SHP77 treated with DMSO at 0.1 percent for 48 hours (cell line): ENCODE measurements around the gene CCDC18.
"Not testable (repeated sequence)": the region's sequence is repeated elsewhere in the genome, so short reads cannot be mapped to it uniquely, and the experiment has no call there.

Experiments used
- DNase-seq: peaks from one replicate; lab custom pipeline; 2025; lab: John Stamatoyannopoulos, UW

Gene CCDC18

DNA sequence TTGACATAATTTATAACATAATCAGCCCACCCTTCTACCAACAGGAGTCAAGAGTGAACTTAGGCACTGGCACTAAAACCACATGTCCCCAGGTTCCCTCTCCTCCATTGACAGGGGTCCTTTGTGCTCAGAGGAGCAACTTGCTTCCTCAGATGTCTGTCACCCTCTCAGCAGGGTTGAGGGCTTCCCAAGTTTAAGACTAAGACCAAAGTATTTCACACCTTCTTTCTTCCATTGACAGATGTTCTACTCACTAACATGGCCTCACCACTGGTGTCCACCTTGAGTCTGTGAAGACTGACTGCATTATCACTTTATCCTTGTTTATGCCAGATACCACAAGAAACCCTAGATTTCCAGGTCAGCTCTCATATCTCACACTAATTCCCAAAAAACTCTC lies 56.5 kb downstream of the CCDC18 start:
- no peak for DNase-seq

DNA sequence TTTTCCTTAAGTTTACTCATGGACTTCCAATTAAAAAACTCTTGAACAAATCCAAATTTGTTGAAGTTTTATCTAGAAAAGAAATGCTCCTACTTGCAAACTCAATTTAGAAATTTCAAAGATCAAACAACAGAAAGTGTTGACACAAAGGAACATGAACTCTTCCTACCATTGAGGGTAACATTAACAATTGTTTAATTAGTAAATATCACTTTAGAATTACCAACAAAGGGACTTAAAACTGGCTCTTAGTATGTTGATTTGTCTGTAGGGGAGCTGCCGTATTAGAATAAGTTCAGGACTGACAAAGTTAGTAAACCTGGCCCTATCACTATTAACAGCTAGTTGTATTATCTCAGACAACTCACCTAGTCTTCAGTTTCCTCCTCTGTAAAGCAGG lies 57.9 kb downstream of the CCDC18 start:
- no peak for DNase-seq

DNA sequence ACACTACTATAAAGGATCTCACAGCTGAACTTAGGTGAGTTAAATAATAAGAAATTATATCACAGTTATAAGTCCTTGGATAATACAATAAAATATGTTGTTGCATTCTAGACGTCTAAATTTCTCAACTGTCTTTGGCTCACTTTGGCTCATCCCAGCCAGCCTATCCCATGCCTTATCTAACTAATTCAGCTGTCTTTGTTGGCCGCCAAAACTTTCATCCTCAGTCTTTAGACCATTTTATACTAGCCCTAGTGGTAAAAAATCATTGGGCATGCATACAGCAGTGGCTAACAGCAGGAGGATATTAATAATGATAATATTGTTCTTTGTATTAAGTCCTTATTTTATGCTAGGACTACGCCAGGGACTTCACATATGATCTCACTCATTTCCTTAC lies 59.3 kb downstream of the CCDC18 start:
- no peak for DNase-seq

DNA sequence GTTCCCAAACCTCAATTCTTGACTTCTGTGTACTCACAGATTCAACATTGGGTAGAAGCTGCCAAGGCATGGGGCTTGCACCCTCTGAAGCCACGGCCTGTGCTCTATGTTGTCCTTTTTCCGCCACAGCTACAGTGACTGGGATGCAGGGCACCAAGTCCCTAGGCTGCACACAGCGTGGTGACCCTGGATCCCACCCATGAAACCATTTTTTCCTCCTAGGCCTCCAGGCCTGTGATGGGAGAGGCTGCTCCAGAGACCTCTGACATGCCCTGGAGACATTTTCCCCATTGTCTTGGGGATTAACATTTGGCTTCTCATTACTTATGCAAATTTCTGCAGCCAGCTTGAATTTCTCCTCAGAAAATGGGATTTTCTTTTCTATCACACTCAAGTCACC lies 62.7 kb downstream of the CCDC18 start:
- DNase-seq = not testable (repeated sequence)

DNA sequence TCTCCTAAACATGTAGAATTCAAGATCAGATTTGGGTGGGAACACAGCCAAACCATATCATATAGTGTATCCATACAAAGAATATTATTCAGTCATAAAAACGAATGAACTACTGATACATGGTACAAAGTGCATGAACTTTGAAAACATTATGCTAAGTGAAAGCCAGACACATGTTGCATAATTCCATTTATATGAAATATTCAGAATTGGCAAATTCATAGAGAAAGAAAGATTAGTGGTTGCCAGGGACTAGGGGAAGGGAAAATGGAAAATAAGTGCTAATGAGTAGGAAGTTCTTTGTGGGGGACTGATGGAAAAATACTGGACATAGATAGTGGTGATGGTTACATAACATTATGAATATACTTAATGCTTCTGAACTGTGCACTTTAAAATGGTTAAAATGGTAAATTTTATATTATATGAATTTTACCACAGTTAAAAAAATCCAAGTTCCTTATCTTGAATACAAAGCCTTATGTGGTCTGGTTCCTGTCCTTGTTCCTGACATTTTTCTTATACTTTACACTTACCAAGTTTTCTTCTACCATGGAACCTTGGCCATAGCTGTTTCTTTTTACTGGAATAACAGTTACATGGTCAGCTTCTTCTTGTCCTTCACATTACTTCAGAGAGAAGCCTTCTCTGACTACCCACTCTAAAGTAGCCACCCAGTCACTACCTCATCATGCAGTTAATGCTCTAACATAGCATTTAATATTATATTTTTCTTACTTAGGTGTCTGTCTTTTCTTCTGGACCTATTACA lies 64.0 kb downstream of the CCDC18 start:
- DNase-seq = no peak

DNA sequence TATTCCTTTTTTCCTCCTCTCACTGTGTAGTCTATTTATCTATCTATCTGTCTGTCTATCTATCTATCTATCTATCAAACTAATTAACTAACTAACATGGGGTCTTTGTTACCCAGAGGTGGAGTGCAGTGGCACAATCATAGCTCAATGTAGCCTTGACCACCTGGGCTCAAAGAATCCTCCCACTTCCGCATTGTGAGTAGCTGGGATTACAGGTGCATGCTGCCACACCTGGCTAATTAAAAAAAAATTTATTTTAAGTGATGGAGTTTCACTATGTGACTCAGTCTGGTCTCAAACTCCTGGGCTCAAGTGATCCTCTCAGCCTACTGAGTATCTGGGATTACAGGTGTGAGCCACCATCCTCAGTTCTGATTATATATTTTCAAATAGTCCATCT lies 71.4 kb downstream of the CCDC18 start:
- DNase-seq = no peak

DNA sequence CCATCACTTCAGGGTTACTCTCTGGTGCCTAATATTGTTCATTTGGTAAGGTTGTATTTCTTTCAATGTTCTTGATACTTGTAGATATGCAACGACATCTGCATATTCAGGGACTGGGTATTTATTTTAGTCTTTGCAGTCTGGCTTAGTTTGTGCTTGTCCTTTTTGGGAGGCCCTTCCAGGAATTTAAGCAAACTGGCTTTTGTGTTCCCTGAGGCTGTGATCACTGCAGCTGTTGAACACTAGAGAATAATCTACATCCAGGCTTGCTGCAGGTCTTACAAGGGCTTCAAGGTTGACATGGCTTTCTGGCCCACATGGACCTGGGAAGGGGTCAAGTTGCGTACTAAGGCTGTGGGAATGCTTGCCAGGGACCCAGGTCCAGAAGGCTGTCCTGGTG lies 72.1 kb downstream of the CCDC18 start:
- DNase-seq = no peak

DNA sequence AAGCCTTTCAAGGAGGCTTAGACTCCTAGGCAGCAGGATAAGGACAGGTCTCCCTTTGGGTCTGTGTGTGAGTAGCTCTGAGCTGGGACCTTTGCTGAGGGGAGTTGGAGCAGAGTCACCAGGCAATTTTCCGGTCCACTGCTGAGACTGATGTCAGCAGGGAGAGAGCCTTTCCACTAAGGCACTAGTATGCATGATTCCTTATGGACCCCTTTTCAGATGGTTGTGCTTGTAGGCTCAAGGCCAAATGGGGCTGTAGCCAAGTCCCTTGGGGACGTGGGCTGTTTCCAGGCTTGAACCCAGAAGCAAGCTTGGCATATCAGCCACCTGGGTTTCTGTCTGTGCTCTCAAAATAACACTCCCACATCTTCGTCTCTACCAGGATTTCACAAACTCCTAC lies 73.0 kb downstream of the CCDC18 start:
- no peak for DNase-seq

DNA sequence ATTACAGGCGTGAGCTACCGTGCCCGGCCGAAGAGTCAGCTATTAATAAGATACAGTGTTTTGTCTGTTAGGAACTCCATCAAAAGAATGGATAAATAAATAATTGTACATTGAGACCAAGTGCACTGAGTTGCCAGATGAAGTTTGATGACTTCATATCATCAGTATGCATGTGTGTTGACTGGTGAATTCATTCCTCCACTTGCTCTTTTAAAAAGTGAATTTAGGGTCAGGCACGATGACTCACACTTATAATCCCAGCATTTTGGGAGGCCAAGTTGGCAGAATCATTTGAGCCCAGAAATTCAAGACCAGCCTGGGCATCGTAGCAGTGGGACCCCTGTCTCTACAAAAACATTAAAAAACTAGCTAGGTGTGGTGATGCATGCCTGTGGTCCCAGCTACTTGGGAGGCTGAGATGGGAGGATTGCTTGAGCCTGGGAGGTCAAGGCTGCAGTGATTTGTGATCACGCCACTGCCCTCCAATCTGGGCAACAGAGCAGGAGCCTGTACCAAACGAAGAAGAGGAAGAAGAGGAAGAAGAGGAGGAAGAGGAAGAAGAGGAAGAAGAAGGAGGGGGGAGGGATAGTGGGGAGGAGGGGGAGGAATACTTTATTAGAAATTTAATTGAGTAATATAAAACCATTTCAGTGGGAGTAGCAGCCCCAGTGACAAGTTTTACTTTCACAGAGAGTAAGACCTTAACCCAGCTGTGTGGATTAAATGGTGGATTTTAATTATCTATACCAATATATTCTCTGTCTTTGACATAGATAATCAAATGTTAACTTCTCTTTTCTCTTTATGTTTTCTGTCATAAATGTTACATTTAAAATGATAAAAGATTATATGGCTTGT lies 74.9 kb downstream of the CCDC18 start:
- no peak for DNase-seq

DNA sequence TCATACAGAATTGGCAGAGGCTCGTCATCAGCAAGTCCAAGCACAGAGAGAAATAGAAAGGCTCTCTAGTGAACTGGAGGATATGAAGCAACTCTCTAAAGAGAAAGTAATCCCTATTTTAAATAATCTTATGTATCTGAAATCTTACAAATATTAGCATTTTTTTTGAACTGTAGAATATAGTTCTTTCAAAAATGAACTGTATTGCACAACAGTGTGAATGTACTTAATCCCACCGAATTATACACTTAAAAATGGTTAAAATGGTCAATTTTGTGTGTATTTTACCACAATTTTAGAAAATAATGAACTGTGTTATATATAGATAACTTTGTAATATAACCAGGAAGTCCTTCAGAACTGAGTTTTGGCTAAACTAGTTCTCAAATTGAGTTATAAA lies 75.9 kb downstream of the CCDC18 start:
- no peak for DNase-seq

DNA sequence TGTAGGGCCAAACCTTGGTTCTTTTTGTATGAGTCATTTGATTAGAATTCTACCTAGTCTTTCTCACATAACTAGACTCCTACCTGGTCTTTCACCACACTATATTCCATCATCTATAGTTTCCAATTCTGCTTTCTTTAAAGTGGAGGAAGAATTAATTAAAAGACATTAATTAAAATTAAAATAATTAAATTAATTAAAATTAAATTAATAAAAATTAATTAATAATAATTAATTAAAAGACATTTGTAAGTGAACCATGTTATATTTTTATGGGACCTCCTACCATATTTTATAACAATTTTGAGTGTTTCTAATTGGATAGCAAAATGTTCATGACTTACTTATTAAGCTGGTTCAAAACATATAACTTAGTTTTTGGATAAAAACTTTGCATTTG lies 77.4 kb downstream of the CCDC18 start:
- DNase-seq = no peak

DNA sequence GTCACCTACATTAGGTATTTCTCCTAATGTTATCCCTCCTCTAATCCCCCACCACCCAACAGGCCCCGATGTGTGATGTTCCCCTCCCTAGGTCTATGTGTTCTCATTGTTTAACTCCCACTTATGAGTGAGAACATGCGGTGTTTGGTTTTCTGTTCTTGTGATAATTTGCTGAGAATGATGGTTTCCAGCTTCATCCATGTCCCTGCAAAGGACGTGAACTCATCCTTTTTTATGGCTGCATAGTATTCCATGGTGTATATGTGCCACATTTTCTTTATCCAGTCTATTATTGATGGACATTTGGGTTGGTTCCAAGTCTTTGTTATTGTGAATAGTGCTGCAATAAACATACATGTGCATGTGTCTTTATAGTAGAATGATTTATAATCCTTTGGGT lies 80.2 kb downstream of the CCDC18 start:
- DNase-seq = not testable (repeated sequence)

DNA sequence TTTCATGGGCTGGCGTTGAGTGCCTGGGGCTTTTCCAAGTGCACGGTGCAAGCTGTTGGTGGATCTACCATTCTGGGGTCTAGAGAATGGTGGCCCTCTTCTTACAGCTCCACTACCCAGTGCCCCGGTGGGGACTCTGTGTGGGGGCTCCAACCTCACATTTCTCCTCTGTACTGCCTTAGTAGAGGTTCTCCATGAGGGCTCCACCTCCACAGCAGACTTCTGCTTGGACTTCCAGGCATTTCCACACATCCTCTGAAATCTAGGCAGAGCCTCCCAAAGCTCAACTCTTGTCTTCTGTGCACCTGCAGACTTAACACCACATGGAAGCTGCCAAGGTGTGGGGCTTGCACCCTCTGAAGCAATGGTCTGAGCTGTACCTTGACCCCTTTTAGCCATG lies 82.1 kb downstream of the CCDC18 start:
- DNase-seq = no peak

DNA sequence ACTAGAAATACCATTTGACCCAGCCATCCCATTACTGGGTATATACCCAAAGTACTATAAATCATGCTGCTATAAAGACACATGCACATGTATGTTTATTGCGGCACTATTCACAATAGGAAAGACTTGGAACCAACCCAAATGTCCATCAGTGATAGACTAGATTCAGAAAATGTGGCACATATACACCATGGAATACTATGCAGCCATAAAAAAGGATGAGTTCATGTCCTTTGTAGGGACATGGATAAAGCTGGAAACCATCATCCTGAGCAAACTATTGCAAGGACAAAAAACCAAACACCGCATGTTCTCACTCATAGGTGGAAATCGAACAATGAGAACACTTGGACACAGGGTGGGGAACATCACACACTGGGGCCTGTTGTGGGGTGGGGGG lies 88.4 kb downstream of the CCDC18 start:
- not testable (repeated sequence) for DNase-seq

DNA sequence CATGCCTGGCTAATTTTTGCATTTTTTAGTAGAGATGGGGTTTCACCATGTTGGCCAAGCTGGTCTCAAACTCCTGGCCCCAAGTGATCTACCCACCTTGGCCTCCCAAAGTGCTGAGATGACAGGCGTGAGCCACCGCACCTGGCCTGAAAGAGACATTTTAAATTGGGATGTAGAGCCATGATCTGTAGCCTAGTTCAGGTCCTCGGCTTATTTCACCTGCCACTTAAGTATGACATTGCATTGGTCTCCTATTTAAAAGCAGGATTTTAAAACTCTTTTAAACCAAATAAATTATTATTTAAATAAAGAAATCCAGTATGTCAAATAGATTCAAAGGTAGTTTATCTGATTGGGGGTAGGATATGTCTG lies 94.7 kb downstream of the CCDC18 start:
- DNase-seq = not testable (repeated sequence)

DNA sequence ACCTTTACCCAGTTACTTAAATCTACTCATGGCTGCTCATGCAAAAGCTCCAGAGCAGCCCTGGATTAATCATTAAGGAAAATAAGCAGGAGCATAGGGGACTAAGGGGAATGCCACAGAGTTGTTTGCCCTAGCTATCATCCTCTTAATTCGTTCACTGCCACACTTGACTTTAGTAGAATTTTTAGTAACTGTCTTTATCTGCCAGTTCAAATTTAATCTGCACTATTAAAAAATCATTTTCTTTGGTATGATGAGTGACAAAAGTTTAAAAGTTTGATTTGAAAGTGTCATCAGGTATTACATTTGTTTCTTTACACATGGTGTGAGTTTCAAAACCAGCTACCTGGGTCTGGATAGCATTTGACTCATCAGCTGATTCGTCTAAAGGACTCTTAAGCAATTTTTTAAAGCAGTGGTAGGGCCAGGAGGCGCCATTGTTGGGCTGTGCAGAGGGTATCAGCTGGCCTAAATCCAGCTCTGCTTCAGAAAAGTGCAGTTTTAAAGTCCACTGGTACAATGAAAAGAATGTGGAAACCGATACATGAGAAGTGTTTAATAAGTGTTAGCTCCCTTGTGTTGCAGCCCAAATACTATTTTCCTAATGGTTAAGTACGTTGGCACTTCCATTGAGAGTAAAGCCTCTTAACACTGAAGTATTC lies 95.2 kb downstream of the CCDC18 start:
- DNase-seq = no peak

DNA sequence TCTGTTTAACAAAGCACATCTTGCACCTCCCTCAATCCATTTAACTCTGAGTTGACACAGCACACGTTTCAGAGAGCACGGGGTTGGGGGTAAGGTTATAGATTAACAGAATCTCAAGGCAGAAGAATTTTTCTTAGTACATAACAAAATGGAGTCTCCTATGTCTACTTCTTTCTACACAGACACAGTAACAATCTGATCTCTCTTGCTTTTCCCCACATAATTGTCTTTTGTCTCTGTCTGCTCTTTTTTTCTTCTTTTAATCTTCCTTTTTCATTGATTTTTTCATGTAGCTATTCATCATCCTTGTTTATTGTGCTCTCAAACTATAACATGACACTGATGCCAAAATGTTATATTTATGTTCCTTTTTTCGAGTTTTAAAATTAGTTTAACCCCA lies 97.0 kb downstream of the CCDC18 start:
- DNase-seq = not testable (repeated sequence)

DNA sequence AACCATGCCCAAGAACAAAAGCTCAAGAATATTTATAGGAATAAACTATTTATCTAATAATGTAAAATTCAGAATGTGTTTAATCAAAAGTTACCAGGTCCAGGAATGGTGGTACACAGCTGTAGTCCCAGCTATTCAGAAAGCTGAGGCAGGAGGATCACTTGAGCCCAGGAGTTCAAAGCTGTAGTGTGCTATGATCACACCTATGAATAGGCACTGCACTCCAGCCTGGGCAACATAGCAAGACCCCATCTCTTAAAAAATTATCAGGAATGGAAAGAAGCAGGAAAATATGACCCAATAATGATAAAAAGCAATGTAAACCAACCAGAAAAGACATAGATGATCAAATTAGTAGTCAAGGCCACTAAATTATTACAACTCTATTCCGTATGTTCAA lies 103.0 kb downstream of the CCDC18 start:
- DNase-seq = no peak

DNA sequence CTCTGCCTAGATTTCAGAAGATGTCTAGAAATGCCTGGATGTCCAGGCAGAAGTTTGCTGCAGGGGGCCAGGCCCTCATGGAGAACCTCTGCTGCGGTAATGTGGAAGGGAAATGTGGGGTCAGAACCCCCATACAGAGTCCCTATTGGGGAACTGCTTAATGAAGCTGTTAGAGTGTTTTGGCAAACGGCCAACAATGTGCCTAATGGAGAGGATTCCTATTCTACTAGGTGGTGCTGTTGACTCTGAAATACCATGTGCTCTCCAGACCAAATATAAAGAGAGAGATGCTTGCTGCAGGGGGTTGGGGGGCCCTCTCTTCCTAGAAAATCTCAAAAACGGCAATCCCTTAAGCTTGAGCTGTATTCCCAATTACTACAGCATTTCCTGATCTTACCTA lies 108.0 kb downstream of the CCDC18 start:
- DNase-seq = no peak

DNA sequence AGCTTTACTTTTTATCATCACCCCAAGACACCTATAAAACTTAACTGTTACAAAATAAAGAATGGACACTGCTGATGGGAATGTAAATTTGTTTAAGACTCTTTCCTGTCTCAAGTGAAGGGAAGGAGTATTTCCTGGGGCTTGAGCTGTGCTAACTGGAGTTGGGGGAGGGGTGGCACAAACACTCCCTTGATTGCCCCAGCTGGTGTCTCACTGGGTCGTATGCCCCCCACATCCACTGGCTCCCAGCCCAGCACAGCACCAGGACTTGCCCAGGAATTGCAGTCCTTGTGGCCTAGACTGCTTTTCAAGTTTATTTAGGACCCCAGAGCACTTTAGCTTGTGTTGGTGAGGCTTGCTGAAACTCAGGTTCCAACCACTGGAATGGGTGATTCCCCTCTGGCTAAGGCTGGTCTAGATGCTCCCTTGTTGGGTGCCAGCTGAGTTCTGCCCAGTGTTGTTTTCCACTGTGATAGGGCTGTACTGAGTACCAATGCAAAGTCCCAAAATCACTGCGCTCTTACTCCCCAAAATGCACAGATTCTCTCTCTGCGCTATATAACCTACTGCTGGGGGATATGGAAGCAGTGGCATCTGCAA lies 116.1 kb downstream of the CCDC18 start:
- no peak for DNase-seq

DNA sequence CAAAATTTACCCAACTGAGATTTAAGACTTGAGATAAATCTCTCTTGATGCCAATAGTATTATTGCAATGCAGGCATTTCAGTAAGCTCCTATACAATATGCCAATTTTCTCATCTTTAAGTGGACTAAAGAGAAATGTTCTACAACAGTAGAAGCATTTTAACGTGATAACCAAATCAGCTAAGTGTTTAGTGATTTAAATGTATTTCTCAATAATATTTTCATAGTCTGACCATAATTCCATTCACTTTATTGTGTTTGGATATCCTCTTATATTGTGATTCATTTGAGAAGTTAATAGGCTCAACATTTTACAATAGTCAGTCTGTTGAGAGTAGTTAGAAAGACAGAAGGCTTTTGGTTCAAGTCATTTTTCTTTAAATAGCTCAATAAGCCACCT lies 120.6 kb downstream of the CCDC18 start:
- DNase-seq = no peak

DNA sequence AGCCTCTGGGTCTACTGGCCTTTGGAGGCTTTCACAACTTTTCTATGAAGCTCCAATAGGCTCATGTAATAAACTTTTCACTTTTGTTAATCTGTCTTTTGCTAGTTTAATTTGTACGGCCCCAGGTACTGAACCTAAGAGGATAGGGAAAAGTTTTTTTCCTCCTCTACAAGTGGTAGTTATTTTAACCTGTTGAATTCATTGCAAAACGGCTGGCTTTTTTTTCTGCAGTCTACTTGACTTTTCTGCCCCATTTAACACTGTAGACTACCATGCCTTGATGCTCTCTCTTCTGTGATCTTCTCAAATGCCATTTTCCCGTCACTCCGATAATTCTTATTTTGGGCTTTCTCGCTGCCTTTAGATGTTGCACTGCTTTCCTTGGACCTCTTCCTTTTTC lies 121.6 kb downstream of the CCDC18 start:
- no peak for DNase-seq

DNA sequence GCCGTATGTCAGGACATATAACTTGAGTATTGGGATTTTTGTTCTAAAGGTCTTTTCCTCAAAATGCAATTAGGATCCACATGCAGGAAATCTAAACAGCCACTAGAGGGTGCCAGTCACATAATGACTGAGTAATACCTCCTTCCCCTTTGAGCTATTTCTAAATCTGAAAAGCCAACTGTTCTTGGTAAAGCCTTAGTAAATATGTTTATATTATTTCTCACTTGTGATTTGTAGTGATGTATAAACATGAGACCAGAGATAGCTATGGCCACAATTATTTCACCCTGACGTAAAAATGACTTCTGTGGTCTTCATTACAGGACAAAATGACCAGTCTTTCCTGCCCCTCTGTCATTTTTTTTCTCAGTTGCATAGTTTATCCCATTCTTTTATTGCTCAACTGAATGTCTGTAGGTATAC lies 124.2 kb downstream of the CCDC18 start:
- peak; percentile 8 for DNase-seq
